ENCODE measurements around the gene PPM1D.

Gene PPM1D

DNA sequence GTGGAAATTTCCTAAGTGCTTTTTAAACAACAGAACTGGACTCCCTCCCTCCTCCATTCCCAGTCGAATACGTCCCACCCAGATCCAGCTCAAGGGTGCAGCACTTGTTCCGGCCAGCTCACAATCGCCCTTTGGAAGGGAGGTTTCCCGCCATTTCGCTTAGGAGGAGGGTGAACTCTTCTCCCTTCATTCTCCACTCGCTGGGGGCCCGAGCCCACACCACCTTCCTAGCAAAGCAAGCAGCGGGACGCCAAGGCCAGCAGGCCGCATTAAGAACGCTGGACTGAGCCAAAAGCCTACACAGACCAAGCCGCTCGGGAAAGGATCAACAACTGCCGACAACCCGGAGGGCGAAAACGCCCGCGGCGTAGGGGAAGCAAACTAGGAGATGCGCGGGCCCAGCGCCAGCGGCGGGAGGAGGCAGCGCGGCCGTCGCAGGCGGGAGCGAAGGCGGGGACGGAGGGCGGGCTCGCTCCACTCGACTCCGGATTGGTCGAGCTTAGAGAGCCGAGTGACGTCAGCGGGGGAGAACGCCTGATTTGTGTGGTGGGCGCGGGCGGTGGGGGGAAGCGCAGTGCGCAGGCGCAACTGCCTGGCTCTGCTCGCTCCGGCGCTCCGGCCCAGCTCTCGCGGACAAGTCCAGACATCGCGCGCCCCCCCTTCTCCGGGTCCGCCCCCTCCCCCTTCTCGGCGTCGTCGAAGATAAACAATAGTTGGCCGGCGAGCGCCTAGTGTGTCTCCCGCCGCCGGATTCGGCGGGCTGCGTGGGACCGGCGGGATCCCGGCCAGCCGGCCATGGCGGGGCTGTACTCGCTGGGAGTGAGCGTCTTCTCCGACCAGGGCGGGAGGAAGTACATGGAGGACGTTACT lies at the start of gene PPM1D (continued):
- TF ChIP-seq PRDM10 (tag by site-specific recombination; IDR thresholded peaks at IDR 0.05) (peak; percentile 97), ZNF335 (tag by site-specific recombination; conservative IDR thresholded peaks at IDR 0.05) (peak; percentile 95), ZNF423 (tag by site-specific recombination; IDR thresholded peaks at IDR 0.05) (peak; percentile 93), ZBTB20 (tag by site-specific recombination; IDR thresholded peaks at IDR 0.05) (peak; percentile 91), ZNF174 (tag by site-specific recombination; IDR thresholded peaks at IDR 0.05) (no peak), ZXDB (tag by site-specific recombination; IDR thresholded peaks at IDR 0.05) (peak; percentile 97), ZNF670 (tag by site-specific recombination; IDR thresholded peaks at IDR 0.05; ENCODE audit: low read depth) (no peak), ZNF654 (tag by site-specific recombination; IDR thresholded peaks at IDR 0.05; ENCODE audit: low read depth) (no peak), ZNF16 (tag by site-specific recombination; IDR thresholded peaks at IDR 0.05; ENCODE audit: low read depth) (no peak), ZNF121 (tag by site-specific recombination; IDR thresholded peaks at IDR 0.05) (peak; percentile 66), ZNF623 (tag by site-specific recombination; IDR thresholded peaks at IDR 0.05) (no peak), ZNF214 (tag by site-specific recombination; IDR thresholded peaks at IDR 0.05; ENCODE audit: borderline replicate concordance) (no peak), OSR2 (tag by site-specific recombination; IDR thresholded peaks at IDR 0.05) (peak; percentile 48), MYNN (tag by site-specific recombination; IDR thresholded peaks at IDR 0.05; ENCODE audit: borderline replicate concordance) (no peak), ZNF501 (tag by site-specific recombination; IDR thresholded peaks at IDR 0.05) (no peak; the same call in none of the 2 replicates), KLF8 (tag by site-specific recombination; IDR thresholded peaks at IDR 0.05) (peak; percentile 97), ZNF48 (tag by site-specific recombination; IDR thresholded peaks at IDR 0.05) (no peak), ZNF248 (tag by site-specific recombination; IDR thresholded peaks at IDR 0.05) (no peak), ZNF639 (tag by site-specific recombination; IDR thresholded peaks at IDR 0.05) (peak; percentile 83), ZNF112 (tag by site-specific recombination; IDR thresholded peaks at IDR 0.05) (no peak), ZNF37A (tag by site-specific recombination; IDR thresholded peaks at IDR 0.05) (no peak), YY2 (tag by site-specific recombination; IDR thresholded peaks at IDR 0.05) (peak; percentile 58; the same call in 1 of the 2 replicates), ZNF791 (tag by site-specific recombination; IDR thresholded peaks at IDR 0.05) (no peak), ZNF785 (tag by site-specific recombination; IDR thresholded peaks at IDR 0.05) (no peak; the same call in 1 of the 2 replicates), ZNF426 (tag by site-specific recombination; IDR thresholded peaks at IDR 0.05) (no peak), SP7 (tag by site-specific recombination; IDR thresholded peaks at IDR 0.05) (peak; percentile 94)
- TF ChIP-seq, protein P1, sequence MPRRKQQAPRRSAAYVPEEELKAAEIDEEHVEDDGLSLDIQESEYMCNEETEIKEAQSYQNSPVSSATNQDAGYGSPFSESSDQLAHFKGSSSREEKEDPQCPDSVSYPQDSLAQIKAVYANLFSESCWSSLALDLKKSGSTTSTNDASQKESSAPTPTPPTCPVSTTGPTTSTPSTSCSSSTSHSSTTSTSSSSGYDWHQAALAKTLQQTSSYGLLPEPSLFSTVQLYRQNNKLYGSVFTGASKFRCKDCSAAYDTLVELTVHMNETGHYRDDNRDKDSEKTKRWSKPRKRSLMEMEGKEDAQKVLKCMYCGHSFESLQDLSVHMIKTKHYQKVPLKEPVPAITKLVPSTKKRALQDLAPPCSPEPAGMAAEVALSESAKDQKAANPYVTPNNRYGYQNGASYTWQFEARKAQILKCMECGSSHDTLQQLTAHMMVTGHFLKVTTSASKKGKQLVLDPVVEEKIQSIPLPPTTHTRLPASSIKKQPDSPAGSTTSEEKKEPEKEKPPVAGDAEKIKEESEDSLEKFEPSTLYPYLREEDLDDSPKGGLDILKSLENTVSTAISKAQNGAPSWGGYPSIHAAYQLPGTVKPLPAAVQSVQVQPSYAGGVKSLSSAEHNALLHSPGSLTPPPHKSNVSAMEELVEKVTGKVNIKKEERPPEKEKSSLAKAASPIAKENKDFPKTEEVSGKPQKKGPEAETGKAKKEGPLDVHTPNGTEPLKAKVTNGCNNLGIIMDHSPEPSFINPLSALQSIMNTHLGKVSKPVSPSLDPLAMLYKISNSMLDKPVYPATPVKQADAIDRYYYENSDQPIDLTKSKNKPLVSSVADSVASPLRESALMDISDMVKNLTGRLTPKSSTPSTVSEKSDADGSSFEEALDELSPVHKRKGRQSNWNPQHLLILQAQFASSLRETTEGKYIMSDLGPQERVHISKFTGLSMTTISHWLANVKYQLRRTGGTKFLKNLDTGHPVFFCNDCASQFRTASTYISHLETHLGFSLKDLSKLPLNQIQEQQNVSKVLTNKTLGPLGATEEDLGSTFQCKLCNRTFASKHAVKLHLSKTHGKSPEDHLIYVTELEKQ (tag by site-specific recombination; IDR thresholded peaks at IDR 0.05; ENCODE audit: borderline replicate concordance): 0 out of 2 replicates have a peak, but pooled peaks have one; percentile 35
- TF ChIP-seq, protein P2, sequence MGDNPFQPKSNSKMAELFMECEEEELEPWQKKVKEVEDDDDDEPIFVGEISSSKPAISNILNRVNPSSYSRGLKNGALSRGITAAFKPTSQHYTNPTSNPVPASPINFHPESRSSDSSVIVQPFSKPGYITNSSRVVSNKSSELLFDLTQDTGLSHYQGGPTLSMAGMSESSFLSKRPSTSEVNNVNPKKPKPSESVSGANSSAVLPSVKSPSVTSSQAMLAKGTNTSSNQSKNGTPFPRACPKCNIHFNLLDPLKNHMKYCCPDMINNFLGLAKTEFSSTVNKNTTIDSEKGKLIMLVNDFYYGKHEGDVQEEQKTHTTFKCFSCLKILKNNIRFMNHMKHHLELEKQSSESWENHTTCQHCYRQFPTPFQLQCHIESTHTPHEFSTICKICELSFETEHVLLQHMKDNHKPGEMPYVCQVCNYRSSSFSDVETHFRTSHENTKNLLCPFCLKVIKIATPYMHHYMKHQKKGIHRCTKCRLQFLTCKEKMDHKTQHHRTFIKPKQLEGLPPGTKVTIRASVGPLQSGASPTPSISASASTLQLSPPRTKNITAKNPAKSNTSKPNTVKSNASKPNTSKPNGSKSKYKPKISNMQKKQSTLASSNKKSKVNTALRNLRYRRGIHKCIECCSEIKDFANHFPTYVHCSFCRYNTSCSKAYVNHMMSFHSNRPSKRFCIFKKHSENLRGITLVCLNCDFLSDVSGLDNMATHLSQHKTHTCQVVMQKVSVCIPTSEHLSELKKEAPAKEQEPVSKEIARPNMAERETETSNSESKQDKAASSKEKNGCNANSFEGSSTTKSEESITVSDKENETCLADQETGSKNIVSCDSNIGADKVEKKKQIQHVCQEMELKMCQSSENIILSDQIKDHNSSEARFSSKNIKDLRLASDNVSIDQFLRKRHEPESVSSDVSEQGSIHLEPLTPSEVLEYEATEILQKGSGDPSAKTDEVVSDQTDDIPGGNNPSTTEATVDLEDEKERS (tag by site-specific recombination; IDR thresholded peaks at IDR 0.05): no peak

Measured in HEK293 (cell line).